Glutamatergic neuron (in vitro differentiated cells): ENCODE data around the gene TEAD2. TPM values are rescaled to one million over a fixed set of nuclear protein-coding genes. Genes with fewer than 3 reads are reported as not detected.

Experiments
- DNase-seq: peaks from one replicate; pipeline ENCODE4 v3.0.0; 2022
- H3K27ac Mint-ChIP-seq: one replicate; pipeline ENCODE4 v1.8.0; 2020; ENCODE audit warnings: mild to moderate bottlenecking, mixed read lengths, inconsistent platforms; ENCODE audit not compliant: unreplicated experiment
- H3K27me3 Mint-ChIP-seq: one replicate; pipeline ENCODE4 v1.8.0; 2020; ENCODE audit warnings: mild to moderate bottlenecking, moderate library complexity, mixed read lengths, inconsistent platforms; ENCODE audit not compliant: unreplicated experiment
- H3K36me3 Mint-ChIP-seq: one replicate; pipeline ENCODE4 v1.8.0; 2020; ENCODE audit warnings: mild to moderate bottlenecking, mixed read lengths, inconsistent platforms; ENCODE audit not compliant: unreplicated experiment
- H3K4me1 Mint-ChIP-seq: one replicate; pipeline ENCODE4 v1.8.0; 2020; ENCODE audit warnings: mild to moderate bottlenecking, low read depth, mixed read lengths, inconsistent platforms; ENCODE audit not compliant: unreplicated experiment
- H3K4me3 Mint-ChIP-seq: one replicate; pipeline ENCODE4 v1.8.0; 2020; ENCODE audit warnings: mild to moderate bottlenecking, mixed read lengths, inconsistent platforms; ENCODE audit not compliant: unreplicated experiment
- H3K9me3 Mint-ChIP-seq: one replicate; pipeline ENCODE4 v1.8.0; 2020; ENCODE audit warnings: mild to moderate bottlenecking, moderate library complexity, mixed read lengths, inconsistent platforms; ENCODE audit not compliant: unreplicated experiment
- CTCF ChIP-seq: fragments of 200-600 bp; sonication (generic); IDR thresholded peaks from one replicate; pipeline ENCODE4 v1.5.0; 2021; ENCODE audit not compliant: partially characterized antibody, unreplicated experiment
- total RNA-seq: library from RNA; stranded (reverse); fragmentation: NEBNext Ultra II Directional; extraction: Animal tissue kit (Norgen Biotek cat#: 25700); gene quantifications from one replicate; pipeline ENCODE4 v1.2.1, GENCODE V29; 2021; ENCODE audit not compliant: unreplicated experiment

TEAD2 gene
- total RNA-seq, 1 donor from 2014 or later, result 140 TPM

DNA sequence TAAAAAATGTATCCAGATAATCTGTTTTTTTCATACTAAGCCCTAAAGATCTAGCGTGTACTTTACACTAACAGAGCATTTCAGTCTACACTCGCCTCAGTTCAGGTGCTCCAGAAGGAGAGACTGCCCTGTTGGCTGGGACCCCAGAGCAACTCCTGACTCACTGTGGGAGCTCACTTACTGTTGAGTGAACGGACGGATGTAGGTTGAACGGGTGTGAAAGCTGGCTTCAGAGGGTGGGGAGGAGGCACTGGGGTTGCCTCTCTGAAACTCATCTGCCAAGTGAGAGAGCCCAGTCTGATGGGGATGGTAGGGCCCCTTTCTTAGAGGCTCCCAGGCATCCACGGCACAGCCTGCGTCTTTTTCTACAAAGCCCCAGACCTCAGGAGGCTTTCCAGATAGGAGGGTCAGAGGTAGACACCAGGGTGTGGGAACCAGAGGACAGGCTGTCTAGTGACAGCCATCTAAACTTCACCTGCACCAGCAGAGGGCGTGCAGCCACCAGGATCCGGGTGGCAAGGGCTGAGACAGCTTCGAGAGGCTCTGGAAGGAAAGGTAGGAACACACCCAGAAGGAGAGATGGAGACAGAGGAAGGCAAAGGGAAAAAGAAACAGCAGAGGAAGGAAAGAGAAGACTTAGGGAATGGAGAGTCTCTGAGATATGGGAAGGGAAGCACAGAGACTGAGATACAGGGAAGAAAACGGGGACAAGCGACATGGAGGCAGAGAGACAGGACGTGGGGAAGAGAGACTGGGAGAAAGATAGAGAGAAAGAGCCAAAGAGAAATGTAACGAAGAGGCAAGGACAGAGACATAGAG is 29.6 kb upstream of the TEAD2 start:
- peak; percentile 80 for TF ChIP-seq CTCF
- peaks cover 10% of the 10 kb centered on the region for H3K4me1 Mint-ChIP-seq
- H3K27ac Mint-ChIP-seq, result peak overlapping the region; percentile 67
- peak; percentile 88 for DNase-seq
- peak overlapping the region; percentile 4 for H3K4me3 Mint-ChIP-seq
- peaks cover 8% of the 10 kb centered on the region for H3K27me3 Mint-ChIP-seq
- H3K9me3 Mint-ChIP-seq, result peaks cover 9% of the 10 kb centered on the region
- H3K36me3 Mint-ChIP-seq, result peaks cover 9% of the 10 kb centered on the region

DNA sequence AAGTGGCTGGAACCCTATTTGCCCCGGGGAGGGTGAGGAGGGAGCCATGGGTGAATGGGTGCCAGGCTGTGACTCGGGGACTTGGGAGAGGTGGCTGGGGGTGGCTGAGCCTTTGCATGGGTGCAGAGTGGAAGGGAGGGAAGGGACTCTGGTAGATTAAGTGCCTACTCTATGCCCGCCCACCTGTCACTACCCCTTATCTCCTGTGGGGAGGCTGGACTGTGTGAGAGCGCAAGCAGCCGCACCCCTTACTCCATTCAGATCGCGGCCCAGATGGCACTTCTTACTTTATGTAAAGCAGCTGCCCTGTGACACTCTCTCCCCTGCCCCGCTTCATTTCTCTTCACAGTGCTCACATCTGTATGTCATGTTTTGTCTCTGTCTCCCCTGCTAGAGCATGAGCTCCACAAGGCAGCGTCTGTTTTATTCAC is 28.7 kb upstream of the TEAD2 start:
- peaks cover 9% of the 10 kb centered on the region for H3K9me3 Mint-ChIP-seq
- no peak for TF ChIP-seq CTCF
- peaks cover 8% of the 10 kb centered on the region for H3K27me3 Mint-ChIP-seq
- H3K27ac Mint-ChIP-seq, result peak overlapping the region; percentile 33
- DNase-seq, result no peak
- peaks cover 10% of the 10 kb centered on the region for H3K4me1 Mint-ChIP-seq
- H3K36me3 Mint-ChIP-seq, result peaks cover 9% of the 10 kb centered on the region
- H3K4me3 Mint-ChIP-seq, result no peak overlapping the region

DNA sequence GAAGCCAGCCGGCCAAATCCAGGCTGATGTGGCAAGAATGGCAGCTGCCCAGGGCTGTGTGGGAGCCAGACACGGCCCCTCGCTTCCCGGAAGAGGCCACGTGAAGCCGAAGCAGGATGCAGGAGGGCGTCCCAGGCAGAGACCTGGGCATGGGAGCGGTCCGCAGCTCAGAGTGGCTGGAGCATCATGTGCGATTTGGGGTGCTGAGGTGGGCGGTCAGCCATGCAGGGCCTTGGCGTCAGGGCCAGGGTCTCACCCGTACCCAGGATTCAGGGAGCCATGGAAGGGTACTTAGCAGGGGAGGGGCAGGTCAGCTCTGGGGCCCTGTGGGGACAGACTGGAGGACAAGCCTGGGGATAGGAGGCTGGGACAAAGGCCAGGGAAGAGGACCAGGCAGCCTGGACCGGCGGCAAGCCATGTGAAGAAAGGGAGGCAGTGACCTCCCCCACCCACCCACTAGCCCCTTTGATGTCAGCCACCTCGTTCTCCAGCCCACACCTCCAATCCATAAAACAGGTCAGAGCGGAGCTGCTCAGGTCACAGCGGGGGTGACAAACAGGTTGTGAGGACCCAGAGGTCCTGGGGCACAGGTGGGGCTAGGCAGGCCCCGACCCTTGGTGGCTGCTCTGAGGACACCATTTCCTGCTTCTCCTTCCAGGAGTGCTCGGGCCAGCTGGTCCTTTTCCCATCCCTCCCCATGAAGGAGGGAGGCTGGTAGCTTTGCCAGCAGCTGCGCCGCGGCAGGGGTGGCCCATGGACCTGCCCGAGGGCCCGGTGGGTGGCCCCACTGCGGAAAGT is 28.1 kb upstream of the TEAD2 start:
- Mint-ChIP-seq H3K36me3 (peaks cover 9% of the 10 kb centered on the region), H3K4me3 (no peak overlapping the region), H3K27me3 (peaks cover 8% of the 10 kb centered on the region), H3K27ac (no peak overlapping the region), H3K4me1 (peaks cover 10% of the 10 kb centered on the region), H3K9me3 (peaks cover 9% of the 10 kb centered on the region)
- no peak for DNase-seq
- no peak for TF ChIP-seq CTCF

- peaks cover 8% of the 10 kb centered on the region for H3K27me3 Mint-ChIP-seq
- TF ChIP-seq CTCF, result no peak
- peaks cover 5% of the 10 kb centered on the region for H3K4me1 Mint-ChIP-seq
- no peak overlapping the region for H3K27ac Mint-ChIP-seq
- H3K4me3 Mint-ChIP-seq, result no peak overlapping the region
- H3K9me3 Mint-ChIP-seq, result peaks cover 9% of the 10 kb centered on the region
- peaks cover 9% of the 10 kb centered on the region for H3K36me3 Mint-ChIP-seq
- DNase-seq, result no peak
Observed at GRCh38 chr19:49389406-49389805, 27.2 kb upstream of the TEAD2 start.
